Thyroid gland (tissue), 4 donors: ENCODE measurements around the gene PREPL. TPM values are rescaled to one million over a fixed set of nuclear protein-coding genes. Genes with fewer than 3 reads are reported as not detected.

Experiments
- DNase-seq, 2 donors: peaks; one replicate each; pipeline ENCODE4 v3.0.0-alpha.2; 2019
- H3K27ac ChIP-seq, 3 donors: fragments of 200-600 bp; sonication (generic); 1 replicate in 2 of 3; 2 replicates in 1 of 3; pipeline ENCODE4 v1.5.1; 2016 to 2019; ENCODE audit warnings: mild to moderate bottlenecking in 1 of 3, moderate library complexity in 1 of 3
- H3K27me3 ChIP-seq: fragments of 200-600 bp; sonication (generic); one replicate; pipeline ENCODE4 v1.5.1; 2019
- H3K36me3 ChIP-seq, 2 donors: fragments of 200-600 bp; sonication (generic); one replicate each; pipeline ENCODE4 v1.5.1; 2016 to 2019
- H3K4me1 ChIP-seq, 2 donors: fragments of 200-600 bp; sonication (generic); one replicate each; pipeline ENCODE4 v1.5.1; 2017 to 2019
- H3K4me3 ChIP-seq, 3 donors: fragments of 200-600 bp; sonication (generic); replicated peaks in 1 of 3; 1 replicate in 2 of 3; 2 replicates in 1 of 3; pipeline ENCODE4 v1.5.1; 2016; ENCODE audit warnings: mild to moderate bottlenecking in 1 of 3
- H3K9me3 ChIP-seq: fragments of 200-600 bp; sonication (generic); one replicate; pipeline ENCODE4 v1.5.1; 2017
- POLR2A ChIP-seq, 2 donors: fragments of 450-650 bp; IDR thresholded peaks; one replicate each; pipeline ENCODE4 v1.6.1; 2017; ENCODE audit warnings: antibody characterized with exemption in 2 of 2, mild to moderate bottlenecking in 2 of 2, moderate library complexity in 1 of 2
- whole genome bisulfite sequencing, 2 donors: methylation state at CpG; one replicate each; pipeline ENCODE4 v1.1.5; 2017; 5-methylcytosine and 5-hydroxymethylcytosine counted together
- intact Hi-C: fragments of 100-400 bp; cut with DNase I; formaldehyde crosslinking; loops from one replicate; pipeline ENCODE4 v1.15.1; 2023
- total RNA-seq, 4 donors: library from RNA; depleted of rRNA; stranded (reverse); fragments of >200 nt; gene quantifications; one replicate each; pipeline ENCODE4 v1.2.3, GENCODE V29; 2016
- TF ChIP-seq, protein P1 (sequence below), 6 experiments: fragments of 200-600 bp in 3 of 6; fragments of 450-650 bp in 3 of 6; sonication (generic) in 3 of 6; IDR thresholded peaks; one replicate each; pipeline ENCODE4 v1.5.1; 2016 to 2019; ENCODE audit warnings: antibody characterized with exemption in 6 of 6, mild to moderate bottlenecking in 2 of 6, inconsistent platforms in 1 of 6, moderate library complexity in 1 of 6

Gene PREPL
- total RNA-seq, 4 donors from 2014 or later, result 70.0 to 93.2 (median 72.3) TPM

DNA sequence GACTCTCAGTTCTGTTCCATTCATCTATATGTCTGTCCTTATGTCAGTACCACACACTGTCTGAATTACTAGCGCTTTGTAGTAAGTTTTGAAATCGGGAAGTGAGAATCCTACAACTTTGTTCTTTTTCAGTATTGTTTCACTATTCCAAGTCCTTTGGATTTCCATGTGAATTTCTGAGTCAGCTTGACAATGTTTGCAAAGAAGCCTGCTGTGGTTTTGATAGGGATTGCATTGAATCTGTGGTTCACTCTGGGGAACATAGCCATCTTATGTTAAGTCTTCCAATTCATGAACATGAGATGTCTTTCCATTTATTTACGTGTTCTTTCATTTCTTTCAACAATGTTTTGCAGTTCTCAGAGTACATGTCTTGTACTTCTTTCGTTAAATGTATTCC lies 71.0 kb downstream of the PREPL start:
- H3K27me3 ChIP-seq, result no peaks in the 10 kb centered on the region
- no peak for TF ChIP-seq POLR2A (IDR thresholded peaks at IDR 0.05)
- TF ChIP-seq, protein P1, sequence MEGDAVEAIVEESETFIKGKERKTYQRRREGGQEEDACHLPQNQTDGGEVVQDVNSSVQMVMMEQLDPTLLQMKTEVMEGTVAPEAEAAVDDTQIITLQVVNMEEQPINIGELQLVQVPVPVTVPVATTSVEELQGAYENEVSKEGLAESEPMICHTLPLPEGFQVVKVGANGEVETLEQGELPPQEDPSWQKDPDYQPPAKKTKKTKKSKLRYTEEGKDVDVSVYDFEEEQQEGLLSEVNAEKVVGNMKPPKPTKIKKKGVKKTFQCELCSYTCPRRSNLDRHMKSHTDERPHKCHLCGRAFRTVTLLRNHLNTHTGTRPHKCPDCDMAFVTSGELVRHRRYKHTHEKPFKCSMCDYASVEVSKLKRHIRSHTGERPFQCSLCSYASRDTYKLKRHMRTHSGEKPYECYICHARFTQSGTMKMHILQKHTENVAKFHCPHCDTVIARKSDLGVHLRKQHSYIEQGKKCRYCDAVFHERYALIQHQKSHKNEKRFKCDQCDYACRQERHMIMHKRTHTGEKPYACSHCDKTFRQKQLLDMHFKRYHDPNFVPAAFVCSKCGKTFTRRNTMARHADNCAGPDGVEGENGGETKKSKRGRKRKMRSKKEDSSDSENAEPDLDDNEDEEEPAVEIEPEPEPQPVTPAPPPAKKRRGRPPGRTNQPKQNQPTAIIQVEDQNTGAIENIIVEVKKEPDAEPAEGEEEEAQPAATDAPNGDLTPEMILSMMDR (IDR thresholded peaks at IDR 0.05), result no peak
- H3K4me3 ChIP-seq, result no peak overlapping the region
- H3K36me3 ChIP-seq, result no peaks in the 10 kb centered on the region
- intact Hi-C loops, result loop anchor here (5.0 kb wide), 1 partner anchor 38 kb away; no protein-coding TSS in a partner anchor
- no peak overlapping the region for H3K27ac ChIP-seq
- DNase-seq, result no peak
- peaks cover 0 to 10% of the 10 kb centered on the region in 2 donors for H3K4me1 ChIP-seq
- H3K9me3 ChIP-seq, result no peaks in the 10 kb centered on the region
- WGBS, 2 donors, result 92 to 95% methylated on average over 4 of the region's 4 CpGs

DNA sequence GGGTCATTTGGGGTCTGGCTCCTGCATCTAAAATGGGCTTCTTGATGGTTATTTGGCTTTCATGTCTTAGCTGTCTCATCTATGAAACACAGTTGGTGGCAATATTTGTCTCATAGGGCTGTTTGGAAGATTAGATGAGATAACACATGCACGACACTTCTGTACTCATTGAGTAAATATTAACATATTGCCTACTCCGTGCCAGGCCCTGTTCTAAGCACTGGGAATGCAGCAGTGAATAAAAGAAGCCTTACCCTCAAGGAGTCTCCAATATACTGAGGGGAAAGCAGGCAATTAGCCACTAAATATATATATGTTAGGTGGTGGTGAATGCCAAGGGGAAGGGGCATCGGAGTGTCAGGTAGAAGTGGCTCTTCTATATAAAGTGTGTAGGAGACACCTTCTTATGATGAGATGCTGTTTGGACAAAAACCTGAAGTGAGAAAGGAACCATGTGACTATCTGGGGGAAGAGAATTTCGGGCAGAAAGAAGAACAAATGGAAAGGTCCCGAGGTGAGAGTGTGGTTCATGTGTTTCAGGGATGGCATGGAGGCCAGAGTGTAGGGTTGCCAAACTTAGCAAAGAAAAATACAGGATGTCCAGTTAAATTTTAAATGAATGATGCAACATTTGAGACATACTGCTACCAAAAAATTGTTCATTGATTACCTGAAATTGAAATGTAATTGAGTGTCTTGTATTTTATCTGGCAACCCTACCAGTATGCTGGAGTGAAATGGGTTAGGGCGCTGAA lies 74.2 kb downstream of the PREPL start:
- Histone ChIP-seq H3K27ac (no peak overlapping the region), H3K4me1 (peaks cover 0 to 8% of the 10 kb centered on the region in 2 donors), H3K9me3 (no peaks in the 10 kb centered on the region), H3K36me3 (no peaks in the 10 kb centered on the region), H3K4me3 (no peak overlapping the region), H3K27me3 (no peaks in the 10 kb centered on the region)
- DNase-seq, result no peak
- intact Hi-C loops, result no loop called here
- 87 to 89% methylated on average over 6 of the region's 6 CpGs for WGBS, 2 donors
- TF ChIP-seq, protein P1 (IDR thresholded peaks at IDR 0.05), result no peak
- no peak for TF ChIP-seq POLR2A (IDR thresholded peaks at IDR 0.05)

DNA sequence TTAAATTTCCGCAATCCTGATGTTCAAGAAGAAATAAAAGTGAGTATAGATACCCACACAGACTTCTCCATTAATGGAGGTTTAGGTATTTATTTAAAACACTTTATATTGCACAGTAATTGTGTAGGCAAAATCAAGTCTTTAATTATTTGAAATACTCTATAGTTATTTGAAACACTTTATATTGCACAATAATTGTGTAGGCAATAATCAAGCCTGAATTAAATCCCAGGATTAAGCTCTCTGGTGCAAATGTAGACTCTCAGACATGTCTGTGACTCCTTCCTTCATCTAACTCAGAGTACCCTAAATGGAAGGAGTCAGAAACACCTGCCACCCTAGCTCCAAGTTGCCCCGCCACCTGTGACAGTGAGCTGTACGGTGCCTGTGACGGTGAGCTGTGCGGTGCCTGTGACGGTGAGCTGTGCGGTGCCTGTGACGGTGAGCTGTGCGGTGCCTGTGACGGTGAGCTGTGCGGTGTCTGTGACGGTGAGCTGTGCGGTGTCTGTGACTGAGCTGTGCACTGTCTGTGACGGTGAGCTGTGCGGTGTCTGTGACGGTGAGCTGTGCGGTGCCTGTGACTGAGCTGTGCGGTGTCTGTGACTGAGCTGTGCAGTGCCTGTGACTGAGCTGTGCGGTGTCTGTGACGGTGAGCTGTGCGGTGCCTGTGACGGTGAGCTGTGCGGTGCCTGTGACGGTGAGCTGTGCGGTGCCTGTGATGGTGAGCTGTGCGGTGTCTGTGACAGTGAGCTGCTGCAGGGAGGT lies 75.0 kb downstream of the PREPL start:
- Histone ChIP-seq H3K27me3 (no peaks in the 10 kb centered on the region), H3K9me3 (no peaks in the 10 kb centered on the region), H3K27ac (no peak overlapping the region), H3K36me3 (no peaks in the 10 kb centered on the region), H3K4me3 (no peak overlapping the region), H3K4me1 (peaks cover 0 to 4% of the 10 kb centered on the region in 2 donors)
- WGBS, 2 donors, result 90 to 95% methylated on average over 14 to 18 of the region's 26 CpGs
- intact Hi-C loops, result no loop called here
- no peak for DNase-seq
- TF ChIP-seq, protein P1 (IDR thresholded peaks at IDR 0.05), result no peak
- no peak for TF ChIP-seq POLR2A (IDR thresholded peaks at IDR 0.05)

DNA sequence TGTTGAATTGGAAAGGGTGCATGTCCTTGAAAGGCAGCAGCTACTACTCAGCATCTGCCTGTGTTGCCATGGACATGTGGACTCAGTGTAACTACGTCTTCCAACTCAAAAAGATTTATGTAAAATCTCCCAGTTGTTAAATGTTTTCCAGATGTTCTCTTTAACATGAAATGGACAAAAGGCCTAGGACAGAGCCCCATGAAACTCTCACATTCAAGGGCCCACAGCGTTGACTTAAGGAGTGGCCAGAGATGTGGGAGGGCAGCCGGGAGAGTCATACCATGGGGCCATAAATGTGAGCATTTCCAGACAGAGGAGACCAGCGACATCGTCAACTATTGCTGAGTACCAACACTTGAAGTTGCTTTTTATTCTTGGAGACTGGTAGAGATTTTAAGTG lies 76.1 kb downstream of the PREPL start:
- no peaks in the 10 kb centered on the region for H3K36me3 ChIP-seq
- DNase-seq, result no peak
- no peaks in the 10 kb centered on the region for H3K9me3 ChIP-seq
- WGBS, 2 donors, result 72 to 81% methylated on average over 5 of the region's 5 CpGs
- intact Hi-C loops, result no loop called here
- H3K4me3 ChIP-seq, result no peak overlapping the region
- H3K27me3 ChIP-seq, result no peaks in the 10 kb centered on the region
- H3K4me1 ChIP-seq, result no peaks in the 10 kb centered on the region
- H3K27ac ChIP-seq, result no peak overlapping the region
- TF ChIP-seq, protein P1 (IDR thresholded peaks at IDR 0.05), result no peak
- TF ChIP-seq POLR2A (IDR thresholded peaks at IDR 0.05), result no peak
